ENCODE measurements around the gene MAPK1IP1L.

The MAPK1IP1L gene

DNA sequence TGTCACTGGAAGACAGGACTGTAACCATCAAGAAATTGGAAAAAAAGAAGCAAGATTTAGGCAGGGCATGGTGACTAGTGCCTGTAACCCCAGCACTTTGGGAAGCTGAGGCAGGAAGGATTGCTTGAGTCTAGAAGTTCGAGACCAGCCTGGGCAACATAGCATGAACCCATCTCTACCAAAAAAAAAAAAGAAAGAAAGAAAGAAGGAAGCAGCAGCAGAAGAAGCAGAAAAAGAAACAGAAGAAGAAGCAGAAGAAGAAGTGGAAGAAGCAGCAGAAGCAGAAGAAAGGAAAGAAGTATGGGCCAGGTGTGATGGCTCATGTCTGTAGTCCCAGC lies 47.1 kb downstream of the MAPK1IP1L start:
- no peak for DNase-seq

GRCh38 chr14:55099756-55100155 lies 48.3 kb downstream of the MAPK1IP1L start:
- no peak for DNase-seq

DNA sequence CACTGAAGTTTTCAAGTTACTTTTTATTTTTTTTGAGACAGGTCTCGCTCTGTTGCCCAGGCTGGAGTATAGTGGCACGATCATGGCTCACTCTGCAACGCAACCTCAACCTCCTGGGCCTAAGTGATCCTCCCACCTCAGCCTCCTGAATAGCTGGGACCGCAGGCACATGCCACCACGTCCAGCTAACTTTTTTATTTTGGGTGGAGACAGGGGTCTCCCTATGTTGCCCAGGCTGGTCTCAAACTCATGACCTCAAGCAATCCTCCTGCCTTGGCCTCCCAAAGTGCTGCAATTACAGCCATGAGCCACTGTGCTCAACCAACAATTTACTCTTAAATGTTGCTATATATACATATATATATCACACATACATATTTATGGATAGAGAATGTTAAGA lies 50.3 kb downstream of the MAPK1IP1L start:
- no peak for DNase-seq

DNA sequence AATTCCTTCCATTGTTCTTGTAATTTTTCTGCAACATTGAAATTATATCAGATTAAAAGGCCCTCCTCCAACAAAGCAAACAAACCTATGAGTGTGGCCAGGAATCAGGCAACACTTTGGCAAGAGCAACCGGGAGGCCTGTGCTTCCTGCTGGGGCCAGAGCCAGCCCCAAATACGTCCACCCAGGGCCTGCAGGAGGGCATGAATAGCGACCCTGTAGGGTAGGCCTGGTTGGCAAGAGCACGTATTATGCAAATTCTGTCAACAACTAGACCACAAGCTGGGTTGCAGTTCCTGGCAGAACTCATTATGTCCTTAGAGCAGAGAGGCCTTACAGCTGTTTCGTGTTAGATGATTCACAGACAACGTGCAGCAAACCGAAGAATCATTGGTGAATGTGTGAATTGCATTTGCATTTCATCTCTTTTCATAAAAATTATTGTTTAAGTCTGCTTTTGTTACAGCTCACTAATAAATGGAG lies 50.7 kb downstream of the MAPK1IP1L start:
- DNase-seq, result no peak

- no peak for DNase-seq
Observed at GRCh38 chr14:55103005-55103640, 51.7 kb downstream of the MAPK1IP1L start.

GRCh38 chr14:55103971-55104954 lies 52.8 kb downstream of the MAPK1IP1L start:
- DNase-seq, result no peak

GRCh38 chr14:55105991-55106390 lies 54.5 kb downstream of the MAPK1IP1L start:
- DNase-seq, result no peak

DNA sequence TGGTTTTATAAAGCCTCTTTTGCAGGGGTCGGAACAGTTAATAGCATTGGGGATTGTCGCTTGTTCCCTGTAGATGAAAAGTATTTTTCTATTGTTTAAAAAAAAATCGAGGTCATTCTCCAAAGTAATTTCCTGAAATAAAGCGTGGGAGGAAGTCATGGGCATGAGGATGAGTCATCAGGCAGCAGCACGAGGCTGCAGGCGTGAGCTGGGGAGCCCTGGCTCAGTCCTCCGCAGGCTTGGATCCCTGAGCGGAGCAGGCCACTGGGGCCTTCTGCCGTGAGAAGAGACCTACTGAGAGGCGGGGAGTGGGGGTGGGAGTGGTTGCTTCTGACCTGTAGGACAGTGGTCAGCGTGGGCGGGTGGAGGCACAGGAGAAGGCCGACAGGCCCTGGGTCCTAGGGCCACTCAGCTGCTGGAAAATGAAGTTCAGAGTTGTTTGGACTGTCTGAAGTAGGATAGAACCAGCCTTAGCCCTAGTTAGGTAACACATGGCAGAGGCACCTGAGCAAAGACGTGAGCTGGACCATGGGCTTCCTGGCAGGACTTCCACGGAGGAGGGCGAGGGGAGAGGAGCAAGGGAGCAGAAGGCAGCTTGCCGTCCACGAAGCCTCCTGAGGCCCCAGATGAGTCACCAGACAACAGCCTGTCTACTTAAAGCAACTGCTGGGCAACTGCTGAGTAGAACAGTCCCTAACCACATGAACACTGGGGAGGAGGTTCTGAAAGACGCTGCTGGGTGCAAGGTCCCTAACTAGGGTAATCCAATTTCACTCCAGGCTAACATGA lies 56.5 kb downstream of the MAPK1IP1L start:
- no peak for DNase-seq

GRCh38 chr14:55109836-55110235 lies 58.4 kb downstream of the MAPK1IP1L start:
- no peak for DNase-seq

GRCh38 chr14:55111122-55111708 lies 59.8 kb downstream of the MAPK1IP1L start:
- DNase-seq, result no peak

- no peak for DNase-seq
Observed at GRCh38 chr14:55114720-55115119, 63.3 kb downstream of the MAPK1IP1L start.

DNA sequence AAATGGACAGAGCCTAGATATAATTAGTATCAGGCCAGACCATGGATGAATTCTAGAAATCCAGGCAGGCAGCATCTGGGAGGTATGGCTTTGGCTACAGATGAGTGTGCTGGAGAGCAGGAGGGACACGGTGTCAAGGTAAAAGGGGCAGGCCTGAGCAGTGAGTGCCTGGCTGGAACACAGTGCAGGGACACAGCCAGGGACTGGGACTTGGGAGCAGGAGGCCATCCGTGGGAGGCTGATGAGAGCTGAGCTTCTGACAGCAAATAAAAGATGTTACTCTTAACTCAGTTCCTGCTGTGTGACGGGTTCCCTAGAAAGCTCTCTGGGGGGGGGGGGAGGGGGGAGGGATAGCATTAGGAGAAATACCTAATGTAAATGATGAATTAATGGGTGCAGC lies 64.0 kb downstream of the MAPK1IP1L start:
- DNase-seq, result no peak

DNA sequence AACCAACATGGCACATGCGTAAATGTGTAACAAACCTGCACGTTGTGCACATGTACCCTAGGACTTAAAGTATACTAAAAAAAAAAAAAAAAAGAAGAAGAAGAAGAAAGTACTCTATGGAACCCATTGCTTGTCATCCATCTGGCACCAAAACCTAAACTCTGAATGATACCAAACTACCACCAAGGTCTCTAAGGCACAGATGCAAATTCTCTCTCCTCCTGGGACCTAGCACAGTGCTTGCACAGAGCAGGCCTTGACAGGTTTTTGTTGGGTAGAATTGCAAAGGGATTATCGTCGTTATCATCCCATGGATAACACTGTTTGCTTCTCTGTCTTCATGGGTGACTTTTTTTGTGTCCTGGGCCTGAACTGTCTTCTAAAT lies 64.4 kb downstream of the MAPK1IP1L start:
- no peak for DNase-seq

DNA sequence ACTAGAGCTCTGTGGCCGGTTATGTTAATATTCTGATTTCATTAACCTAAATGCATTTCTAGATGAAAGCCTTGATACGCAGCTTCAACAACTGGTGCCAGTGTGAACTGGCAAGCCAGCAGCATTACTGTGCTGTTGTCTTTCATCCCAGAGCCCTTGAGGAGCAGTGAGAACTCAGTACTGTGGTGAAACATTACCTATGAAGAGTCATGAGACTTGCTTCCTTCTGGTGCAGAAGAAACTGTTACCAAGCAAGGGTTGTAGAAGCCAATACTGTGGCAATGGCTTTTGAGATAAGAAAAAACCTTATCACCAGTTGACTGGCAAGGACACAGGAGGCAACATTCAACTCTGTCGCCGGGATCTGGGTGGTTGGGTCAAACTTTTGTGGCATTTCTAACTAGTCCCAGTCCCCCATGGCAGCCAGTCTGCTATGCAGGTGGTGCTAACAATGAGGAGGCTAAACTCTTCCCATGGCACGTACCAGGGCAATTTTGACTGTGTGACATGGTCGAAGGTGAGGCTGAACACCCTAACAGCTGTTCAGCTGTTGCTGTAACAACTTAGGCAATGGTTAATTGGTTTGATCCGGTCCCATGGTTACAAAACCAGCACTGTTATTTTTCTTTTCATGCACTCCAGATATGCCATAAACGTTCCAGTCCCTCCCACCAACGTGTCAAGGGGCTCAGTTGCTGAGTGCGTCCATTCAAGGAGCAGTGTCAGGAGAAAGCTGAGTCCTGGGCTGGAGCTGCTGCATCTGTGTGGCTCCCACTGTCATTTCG lies 65.0 kb downstream of the MAPK1IP1L start:
- DNase-seq, result no peak

DNA sequence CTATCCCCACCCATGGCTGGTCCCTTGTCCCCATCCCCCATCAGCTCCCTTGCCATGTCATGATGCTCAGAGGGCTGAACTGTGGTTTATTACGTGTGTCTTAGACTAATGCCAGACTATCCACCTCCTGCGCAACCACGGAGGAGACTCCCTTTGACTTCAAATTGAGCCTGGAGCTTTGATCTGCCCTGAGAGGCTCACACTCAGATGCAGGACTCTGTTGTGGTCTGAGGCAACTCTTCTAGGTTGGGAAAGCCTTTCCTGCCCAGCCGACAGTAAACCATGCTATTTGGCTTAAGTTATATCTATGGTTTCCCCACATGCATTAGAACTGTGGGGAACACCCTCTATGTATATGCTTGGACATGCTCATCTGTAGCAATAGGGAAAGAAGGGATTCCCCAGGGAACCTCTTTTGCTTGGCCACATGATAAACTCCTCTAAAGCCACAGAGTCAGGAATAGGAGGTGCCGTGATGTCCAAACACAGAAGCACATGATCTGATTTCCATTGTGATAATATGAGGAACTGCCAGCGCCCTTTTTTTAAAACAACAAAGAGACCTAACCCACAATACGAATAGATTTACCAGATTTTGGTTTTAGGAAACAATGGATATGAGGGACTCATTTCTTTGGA lies 66.5 kb downstream of the MAPK1IP1L start:
- DNase-seq, result no peak

DNA sequence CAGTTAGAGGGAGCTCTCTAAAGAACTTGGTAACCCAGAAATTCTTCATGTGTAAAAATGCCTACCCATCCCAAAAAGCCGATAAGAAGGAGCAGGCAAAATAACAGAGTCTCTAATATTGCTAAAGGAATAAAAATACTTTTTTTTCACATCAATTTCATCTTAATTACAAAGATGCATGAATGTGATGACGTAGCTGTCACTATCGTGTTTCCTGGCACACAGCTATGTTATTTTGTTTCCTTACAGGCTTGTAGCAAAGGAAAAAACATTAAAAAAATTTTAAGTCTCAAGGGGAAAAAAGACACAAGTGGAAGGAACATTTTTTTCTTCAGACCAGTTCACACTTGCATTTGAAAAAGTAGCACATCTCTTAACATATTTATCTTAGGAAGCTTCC lies 67.3 kb downstream of the MAPK1IP1L start:
- DNase-seq, result no peak

Measured in cortex of kidney (tissue), 1 donor.